ENCODE results near the gene TM9SF3. TPM values are rescaled to one million over a fixed set of nuclear protein-coding genes. Genes with fewer than 3 reads are reported as not detected.

TM9SF3 gene
- total and polyA plus RNA-seq, 2 donors (not counting 1 experiment from before 2014, with no cell fraction given): 103 to 107 TPM

DNA sequence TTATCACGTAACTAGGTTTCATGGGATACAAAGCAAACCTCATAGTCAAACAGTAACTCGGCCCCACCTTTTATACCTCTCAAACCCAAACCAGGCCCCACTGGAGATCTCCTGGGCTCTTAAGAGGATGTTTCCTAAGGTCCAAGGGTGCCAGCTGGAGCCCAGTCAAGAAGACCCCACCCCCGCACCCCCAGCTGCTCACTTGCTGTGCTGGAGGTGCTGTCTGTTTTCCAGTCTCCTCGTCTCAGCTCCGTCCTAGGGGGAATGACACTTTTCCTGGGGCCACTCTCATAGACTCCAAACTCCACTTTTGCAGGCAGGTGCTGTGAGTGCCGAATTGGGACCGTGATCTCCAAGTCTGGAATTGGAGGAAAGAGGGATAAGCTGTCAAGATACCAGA lies 22.7 kb upstream of the TM9SF3 start:
- H2AFZ ChIP-seq (ENCODE audit: low read length): no peak overlapping the region
- TF ChIP-seq EZH2 (IDR thresholded peaks at IDR 0.05; ENCODE audit: low read length, missing control alignments): no peak
- TF ChIP-seq, protein P1, sequence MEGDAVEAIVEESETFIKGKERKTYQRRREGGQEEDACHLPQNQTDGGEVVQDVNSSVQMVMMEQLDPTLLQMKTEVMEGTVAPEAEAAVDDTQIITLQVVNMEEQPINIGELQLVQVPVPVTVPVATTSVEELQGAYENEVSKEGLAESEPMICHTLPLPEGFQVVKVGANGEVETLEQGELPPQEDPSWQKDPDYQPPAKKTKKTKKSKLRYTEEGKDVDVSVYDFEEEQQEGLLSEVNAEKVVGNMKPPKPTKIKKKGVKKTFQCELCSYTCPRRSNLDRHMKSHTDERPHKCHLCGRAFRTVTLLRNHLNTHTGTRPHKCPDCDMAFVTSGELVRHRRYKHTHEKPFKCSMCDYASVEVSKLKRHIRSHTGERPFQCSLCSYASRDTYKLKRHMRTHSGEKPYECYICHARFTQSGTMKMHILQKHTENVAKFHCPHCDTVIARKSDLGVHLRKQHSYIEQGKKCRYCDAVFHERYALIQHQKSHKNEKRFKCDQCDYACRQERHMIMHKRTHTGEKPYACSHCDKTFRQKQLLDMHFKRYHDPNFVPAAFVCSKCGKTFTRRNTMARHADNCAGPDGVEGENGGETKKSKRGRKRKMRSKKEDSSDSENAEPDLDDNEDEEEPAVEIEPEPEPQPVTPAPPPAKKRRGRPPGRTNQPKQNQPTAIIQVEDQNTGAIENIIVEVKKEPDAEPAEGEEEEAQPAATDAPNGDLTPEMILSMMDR (conservative IDR thresholded peaks at IDR 0.05 in 1 of 2, IDR thresholded peaks at IDR 0.05 in 1 of 2; ENCODE audit: low read depth in 1 of 2, low read length in 2 of 2): no peak
- no peak overlapping the region for H3K27ac ChIP-seq (ENCODE audit: insufficient read depth, low read length)

DNA sequence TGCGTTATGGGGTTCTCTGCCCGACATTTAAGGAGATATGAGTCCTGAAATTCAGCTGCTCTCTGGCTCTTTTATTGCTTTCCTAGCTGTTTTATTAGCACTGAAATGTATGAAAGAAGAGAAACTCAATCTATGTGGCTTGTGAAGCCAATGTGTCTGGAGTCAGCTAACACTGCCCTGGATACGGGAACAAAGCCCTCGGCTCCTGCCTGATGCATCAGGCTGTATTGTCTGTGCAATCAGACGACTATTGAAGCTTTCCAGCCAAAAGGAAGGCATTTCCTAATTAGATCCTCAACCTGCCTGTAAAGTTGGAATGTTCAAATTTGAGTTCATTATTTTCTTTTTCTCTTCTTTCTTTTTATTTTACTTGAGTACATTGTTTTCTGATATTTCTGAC lies 22.0 kb upstream of the TM9SF3 start:
- Histone ChIP-seq H3K9ac (ENCODE audit: insufficient read depth, low read length) (no peak overlapping the region), H3K27me3 (ENCODE audit: control insufficient read depth, insufficient read depth, low read length) (peaks cover 2% of the 10 kb centered on the region), H3K9me3 (ENCODE audit: control insufficient read depth, insufficient read depth, low read depth, low read length) (no peaks in the 10 kb centered on the region), H3K4me2 (ENCODE audit: extremely low read depth, insufficient read depth, low read length) (no peak overlapping the region), H3K4me1 (ENCODE audit: control insufficient read depth, extremely low read depth, insufficient read depth, low read length) (no peaks in the 10 kb centered on the region), H3K27ac (ENCODE audit: insufficient read depth, low read length) (no peak overlapping the region), H2AFZ (ENCODE audit: low read length) (no peak overlapping the region), H3K79me2 (ENCODE audit: control insufficient read depth, insufficient read depth, low read length) (no peaks in the 10 kb centered on the region), H3K4me3 (replicated peaks in 1 of 4; ENCODE audit: control extremely low read depth in 1 of 4, insufficient read depth in 1 of 4, low read depth in 3 of 4, low read length in 4 of 4) (no peak overlapping the region), H4K20me1 (ENCODE audit: control insufficient read depth, extremely low read depth, insufficient read depth, low read length) (no peaks in the 10 kb centered on the region), H3K36me3 (ENCODE audit: control insufficient read depth, insufficient read depth, low read length) (no peaks in the 10 kb centered on the region)
- DNase-seq (ENCODE audit: low read depth in 2 of 2): no peak
- TF ChIP-seq, protein P1 (conservative IDR thresholded peaks at IDR 0.05 in 1 of 2, IDR thresholded peaks at IDR 0.05 in 1 of 2; ENCODE audit: low read depth in 1 of 2, low read length in 2 of 2): no peak
- no peak for TF ChIP-seq EZH2 (IDR thresholded peaks at IDR 0.05; ENCODE audit: low read length, missing control alignments)

More for the DNA sequence above, 22.7 kb upstream of the TM9SF3 start:
- peaks cover 2% of the 10 kb centered on the region for H3K27me3 ChIP-seq (ENCODE audit: control insufficient read depth, insufficient read depth, low read length)
- H3K4me1 ChIP-seq (ENCODE audit: control insufficient read depth, extremely low read depth, insufficient read depth, low read length): no peaks in the 10 kb centered on the region
- no peaks in the 10 kb centered on the region for H3K79me2 ChIP-seq (ENCODE audit: control insufficient read depth, insufficient read depth, low read length)
- no peaks in the 10 kb centered on the region for H4K20me1 ChIP-seq (ENCODE audit: control insufficient read depth, extremely low read depth, insufficient read depth, low read length)
- no peak for DNase-seq (ENCODE audit: low read depth in 2 of 2)
- no peaks in the 10 kb centered on the region for H3K36me3 ChIP-seq (ENCODE audit: control insufficient read depth, insufficient read depth, low read length)
- no peak overlapping the region for H3K4me2 ChIP-seq (ENCODE audit: extremely low read depth, insufficient read depth, low read length)
- H3K9me3 ChIP-seq (ENCODE audit: control insufficient read depth, insufficient read depth, low read depth, low read length): no peaks in the 10 kb centered on the region
- no peak overlapping the region for H3K9ac ChIP-seq (ENCODE audit: insufficient read depth, low read length)
- no peak overlapping the region for H3K4me3 ChIP-seq (replicated peaks in 1 of 4; ENCODE audit: control extremely low read depth in 1 of 4, insufficient read depth in 1 of 4, low read depth in 3 of 4, low read length in 4 of 4)

DNA sequence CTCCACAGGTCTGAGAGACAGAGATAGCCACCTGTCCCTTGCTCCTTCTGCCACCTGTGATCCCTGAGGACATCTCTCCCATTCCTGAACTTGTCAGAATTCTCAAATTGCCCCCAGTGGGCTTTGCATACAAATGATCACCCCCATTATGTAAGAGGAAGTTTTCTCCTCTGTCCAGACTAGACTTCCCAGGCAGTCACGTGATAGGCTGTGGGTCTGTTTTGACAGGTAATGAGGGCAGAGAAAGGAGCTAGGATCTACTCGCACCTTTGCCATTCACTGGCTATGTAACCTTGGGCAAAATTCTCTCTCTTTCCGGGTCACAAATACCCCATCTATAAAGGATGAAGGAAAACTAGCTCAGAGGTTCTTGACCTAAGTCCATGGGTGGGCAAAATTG lies 21.4 kb upstream of the TM9SF3 start:
- no peaks in the 10 kb centered on the region for H4K20me1 ChIP-seq (ENCODE audit: control insufficient read depth, extremely low read depth, insufficient read depth, low read length)
- no peaks in the 10 kb centered on the region for H3K9me3 ChIP-seq (ENCODE audit: control insufficient read depth, insufficient read depth, low read depth, low read length)
- no peak overlapping the region for H3K27ac ChIP-seq (ENCODE audit: insufficient read depth, low read length)
- no peaks in the 10 kb centered on the region for H3K79me2 ChIP-seq (ENCODE audit: control insufficient read depth, insufficient read depth, low read length)
- DNase-seq (ENCODE audit: low read depth in 2 of 2): no peak
- peaks cover 2% of the 10 kb centered on the region for H3K27me3 ChIP-seq (ENCODE audit: control insufficient read depth, insufficient read depth, low read length)
- no peak for TF ChIP-seq EZH2 (IDR thresholded peaks at IDR 0.05; ENCODE audit: low read length, missing control alignments)
- TF ChIP-seq, protein P1 (conservative IDR thresholded peaks at IDR 0.05 in 1 of 2, IDR thresholded peaks at IDR 0.05 in 1 of 2; ENCODE audit: low read depth in 1 of 2, low read length in 2 of 2): no peak
- H3K4me2 ChIP-seq (ENCODE audit: extremely low read depth, insufficient read depth, low read length): no peak overlapping the region
- no peak overlapping the region for H3K9ac ChIP-seq (ENCODE audit: insufficient read depth, low read length)
- no peak overlapping the region for H2AFZ ChIP-seq (ENCODE audit: low read length)
- H3K4me1 ChIP-seq (ENCODE audit: control insufficient read depth, extremely low read depth, insufficient read depth, low read length): no peaks in the 10 kb centered on the region
- no peaks in the 10 kb centered on the region for H3K36me3 ChIP-seq (ENCODE audit: control insufficient read depth, insufficient read depth, low read length)
- no peak overlapping the region for H3K4me3 ChIP-seq (replicated peaks in 1 of 4; ENCODE audit: control extremely low read depth in 1 of 4, insufficient read depth in 1 of 4, low read depth in 3 of 4, low read length in 4 of 4)
